Endothelial cell (in vitro differentiated cells): ENCODE measurements around the gene BAG1. TPM values are rescaled to one million over a fixed set of nuclear protein-coding genes. Genes with fewer than 3 reads are reported as not detected.

Experiments used
- DNase-seq: peaks from one replicate; pipeline ENCODE4 v3.0.0; 2021; ENCODE audit warnings: low spot score
- H3K27ac Mint-ChIP-seq: one replicate; pipeline ENCODE4 v1.8.0; 2021; ENCODE audit warnings: mixed read lengths, inconsistent platforms; ENCODE audit not compliant: unreplicated experiment
- H3K27me3 Mint-ChIP-seq: one replicate; pipeline ENCODE4 v1.8.0; 2021; ENCODE audit warnings: mild to moderate bottlenecking, moderate library complexity, mixed read lengths, inconsistent platforms; ENCODE audit not compliant: unreplicated experiment
- H3K36me3 Mint-ChIP-seq: one replicate; pipeline ENCODE4 v1.8.0; 2021; ENCODE audit warnings: mild to moderate bottlenecking, low read depth, mixed read lengths, inconsistent platforms; ENCODE audit not compliant: unreplicated experiment
- H3K4me1 Mint-ChIP-seq: one replicate; pipeline ENCODE4 v1.8.0; 2021; ENCODE audit warnings: mild to moderate bottlenecking, mixed read lengths, inconsistent platforms; ENCODE audit not compliant: unreplicated experiment
- H3K4me3 Mint-ChIP-seq: one replicate; pipeline ENCODE4 v1.8.0; 2021; ENCODE audit warnings: mild to moderate bottlenecking, mixed read lengths, inconsistent platforms; ENCODE audit not compliant: unreplicated experiment
- H3K9me3 Mint-ChIP-seq: one replicate; pipeline ENCODE4 v1.8.0; 2021; ENCODE audit warnings: mixed read lengths, inconsistent platforms; ENCODE audit not compliant: unreplicated experiment
- CTCF ChIP-seq: fragments of 200-600 bp; sonication (generic); IDR thresholded peaks from one replicate; pipeline ENCODE4 v1.5.0; 2021; ENCODE audit warnings: antibody characterized with exemption; ENCODE audit not compliant: unreplicated experiment
- total RNA-seq: library from RNA; stranded (reverse); fragmentation: NEBNext Ultra II Directional; extraction: Animal tissue kit (Norgen Biotek cat#: 25700); gene quantifications from one replicate; pipeline ENCODE4 v1.2.1, GENCODE V29; 2021; ENCODE audit not compliant: unreplicated experiment

Gene BAG1
- total RNA-seq, 1 donor from 2014 or later, result 61.5 TPM

- Mint-ChIP-seq H3K27me3 (peaks cover 14% of the 10 kb centered on the region), H3K4me3 (peak overlapping the region; percentile 99), H3K36me3 (peaks cover 44% of the 10 kb centered on the region), H3K9me3 (no peaks in the 10 kb centered on the region), H3K4me1 (peaks cover 34% of the 10 kb centered on the region), H3K27ac (peak overlapping the region; percentile 94)
- no peak for TF ChIP-seq CTCF
- no peak for DNase-seq
Measured at GRCh38 chr9:33263131-33264002, 1.1 kb downstream of the BAG1 start.

DNA sequence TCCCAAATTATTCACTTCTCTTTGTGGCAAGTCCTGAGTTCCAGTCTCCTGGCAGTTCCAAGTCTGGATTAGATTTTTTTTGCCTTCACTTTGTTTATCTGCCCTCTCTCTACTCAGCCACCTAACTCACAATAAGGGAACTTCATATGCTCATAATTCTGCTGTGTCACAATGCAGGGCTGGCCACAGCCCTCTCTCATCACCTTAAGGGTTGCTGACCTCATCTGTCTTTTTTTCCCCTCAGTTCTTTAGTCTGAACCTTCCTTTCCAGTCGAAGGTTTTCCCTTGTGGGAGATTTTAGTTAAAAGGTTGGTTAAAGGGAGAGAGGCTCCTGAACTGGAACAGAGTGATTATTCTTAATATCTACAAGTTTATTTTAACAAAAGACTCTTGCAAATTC, 4.1 kb downstream of the BAG1 start:
- no peak for TF ChIP-seq CTCF
- Mint-ChIP-seq H3K36me3 (peaks cover 33% of the 10 kb centered on the region), H3K27ac (no peak overlapping the region), H3K4me3 (no peak overlapping the region), H3K9me3 (no peaks in the 10 kb centered on the region), H3K27me3 (peaks cover 9% of the 10 kb centered on the region), H3K4me1 (peaks cover 20% of the 10 kb centered on the region)
- DNase-seq, result no peak

DNA sequence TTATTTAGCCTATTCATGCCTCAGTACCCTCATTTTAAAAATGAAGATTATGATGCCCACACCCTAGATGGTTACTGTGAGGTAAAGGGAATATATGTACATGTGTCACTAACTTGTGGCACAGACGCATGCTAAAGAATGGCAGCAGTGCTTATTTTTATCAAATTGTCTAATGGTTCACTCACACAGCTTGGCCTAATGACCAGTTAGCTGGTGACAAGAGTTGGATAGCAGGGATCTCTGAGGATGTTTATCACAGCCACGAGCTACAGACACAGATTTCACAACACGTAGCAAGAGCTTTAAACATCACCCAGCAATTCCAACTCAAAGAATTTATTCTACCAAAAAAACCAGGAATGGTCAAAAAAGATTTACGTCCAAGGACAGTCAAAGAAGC, 7.2 kb downstream of the BAG1 start:
- Mint-ChIP-seq H3K4me1 (peaks cover 2% of the 10 kb centered on the region), H3K9me3 (no peaks in the 10 kb centered on the region), H3K36me3 (peaks cover 37% of the 10 kb centered on the region), H3K4me3 (no peak overlapping the region), H3K27ac (no peak overlapping the region), H3K27me3 (no peaks in the 10 kb centered on the region)
- no peak for DNase-seq
- no peak for TF ChIP-seq CTCF

DNA sequence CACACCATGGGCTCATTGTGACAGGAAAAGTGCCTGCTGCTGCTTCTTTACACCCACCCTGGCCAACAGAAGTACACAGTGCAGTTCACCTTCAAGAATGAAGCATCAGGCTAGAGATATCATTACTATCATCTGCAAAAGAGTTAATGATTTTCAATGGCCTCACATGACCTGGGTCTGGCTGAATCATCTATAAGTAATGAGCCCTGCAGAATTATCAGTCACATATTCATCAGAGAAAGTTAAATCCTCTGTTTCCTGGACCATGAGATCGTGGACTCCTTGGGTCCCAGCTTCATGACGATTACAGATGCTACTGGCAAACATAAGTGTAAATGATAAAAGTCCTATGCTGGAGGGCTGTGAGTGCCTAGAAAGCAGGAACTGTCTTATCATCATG, 8.3 kb downstream of the BAG1 start:
- peaks cover 37% of the 10 kb centered on the region for H3K36me3 Mint-ChIP-seq
- H3K27ac Mint-ChIP-seq, result no peak overlapping the region
- H3K9me3 Mint-ChIP-seq, result no peaks in the 10 kb centered on the region
- TF ChIP-seq CTCF, result no peak
- DNase-seq, result no peak
- no peaks in the 10 kb centered on the region for H3K27me3 Mint-ChIP-seq
- no peak overlapping the region for H3K4me3 Mint-ChIP-seq
- H3K4me1 Mint-ChIP-seq, result peaks cover 2% of the 10 kb centered on the region

DNA sequence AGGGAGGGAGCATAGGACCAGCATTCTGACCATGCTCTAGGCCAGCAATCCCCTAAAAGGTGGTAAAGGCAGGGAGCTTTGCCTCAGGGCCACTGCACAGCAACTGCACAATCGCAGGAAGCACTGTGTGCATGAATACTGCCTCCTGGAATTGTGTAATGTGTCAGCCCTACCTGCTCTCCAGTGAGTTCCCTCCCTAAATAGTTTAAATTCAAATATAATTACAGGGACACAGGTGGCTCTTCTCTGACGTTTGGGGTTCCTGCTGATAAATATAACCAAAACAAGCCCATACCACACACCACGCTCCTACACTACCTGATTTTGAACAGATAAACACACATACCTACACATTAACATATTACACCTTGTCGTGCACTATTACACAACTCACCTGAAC, 9.0 kb downstream of the BAG1 start:
- Mint-ChIP-seq H3K9me3 (no peaks in the 10 kb centered on the region), H3K27ac (no peak overlapping the region), H3K36me3 (peaks cover 30% of the 10 kb centered on the region), H3K4me1 (peaks cover 2% of the 10 kb centered on the region), H3K27me3 (no peaks in the 10 kb centered on the region), H3K4me3 (peak overlapping the region; percentile 13)
- no peak for DNase-seq
- TF ChIP-seq CTCF, result no peak
